HG03521 (cell line): ENCODE results near the gene FAM185A.
"Not testable (repeated sequence)": the region's sequence is repeated elsewhere in the genome, so short reads cannot be mapped to it uniquely, and the experiment has no call there.

Source experiments
- ATAC-seq: cut with Tn5 transposase; IDR thresholded peaks from one replicate; pipeline ENCODE4 v1.9.1; 2021; ENCODE audit warnings: mild to moderate bottlenecking, moderate library complexity; ENCODE audit not compliant: unreplicated experiment

The FAM185A gene

DNA sequence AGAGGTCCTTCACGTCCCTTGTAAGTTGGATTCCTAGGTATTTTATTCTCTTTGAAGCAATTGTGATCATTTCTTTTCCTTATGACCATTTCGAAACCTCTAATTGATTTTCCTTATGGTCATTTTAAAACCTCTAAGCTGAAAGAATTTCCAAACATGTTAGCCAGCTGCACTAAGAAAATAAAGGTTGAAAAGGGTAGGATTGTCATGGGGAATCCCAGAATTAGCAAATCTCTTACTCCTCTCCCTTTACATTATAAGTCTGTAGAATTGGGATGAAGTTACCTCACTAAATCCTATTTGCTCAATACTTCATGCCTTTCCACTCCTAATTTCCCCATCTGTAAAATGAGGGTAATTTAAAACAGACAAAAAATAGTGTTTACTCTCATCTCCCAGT, 79.5 kb downstream of the FAM185A start:
- ATAC-seq, result no peak

DNA sequence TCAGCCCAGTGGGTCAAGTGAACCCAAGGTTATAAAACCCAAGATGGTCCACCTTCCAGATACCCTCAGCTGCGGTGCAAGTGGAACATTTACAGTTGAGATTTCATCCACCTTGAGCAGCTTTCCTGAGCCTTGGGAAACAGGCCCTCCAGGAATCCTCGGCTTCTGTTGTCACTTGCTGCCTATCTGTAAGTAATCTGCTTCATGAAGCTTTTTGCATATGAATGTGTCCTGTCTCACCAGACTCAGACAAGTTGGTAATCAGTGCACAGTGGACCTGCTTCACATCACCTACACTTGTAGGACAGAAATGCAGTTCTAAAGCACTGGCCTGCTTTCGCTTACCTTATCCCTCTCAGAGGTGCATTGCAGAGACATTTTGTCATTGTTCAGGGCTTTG, 80.3 kb downstream of the FAM185A start:
- ATAC-seq, result no peak

DNA sequence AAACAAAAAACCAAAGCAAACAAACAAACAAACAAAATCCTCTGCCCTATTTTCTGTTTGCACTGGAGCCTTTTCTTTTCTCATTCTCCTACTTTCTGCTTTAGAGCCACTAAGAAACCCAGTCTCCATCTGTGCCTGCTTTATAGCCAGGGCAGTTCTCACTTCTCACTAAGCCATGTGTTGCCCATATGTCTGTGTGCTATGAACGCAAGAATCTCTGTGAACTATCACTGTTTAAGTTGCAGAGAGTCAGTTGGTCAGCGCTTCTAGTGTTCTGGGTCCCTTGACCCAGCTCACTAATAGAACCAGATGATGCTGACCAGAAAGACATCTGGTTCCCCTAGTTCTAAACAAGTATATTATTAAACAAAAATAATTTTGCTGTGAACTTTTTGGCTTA, 81.4 kb downstream of the FAM185A start:
- ATAC-seq, result no peak

DNA sequence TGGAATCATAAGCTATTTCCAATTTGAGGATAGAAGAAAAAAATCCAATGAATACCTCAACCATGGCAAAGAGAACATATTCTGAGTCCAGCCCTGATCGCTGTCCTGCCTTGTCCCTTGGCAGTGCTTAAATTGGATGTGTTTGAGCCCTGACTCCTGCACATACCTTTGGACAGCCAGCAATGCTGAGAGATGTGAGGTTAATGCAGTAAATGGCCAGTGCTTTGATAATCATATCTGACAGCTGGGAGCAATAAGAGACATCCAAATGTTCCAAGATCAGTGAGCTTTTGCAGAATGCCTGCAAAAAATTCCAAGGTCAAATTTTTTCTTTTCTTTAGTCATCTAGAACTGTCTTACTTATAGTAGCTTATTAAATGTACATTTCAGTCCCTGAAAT, 83.9 kb downstream of the FAM185A start:
- ATAC-seq, result no peak

DNA sequence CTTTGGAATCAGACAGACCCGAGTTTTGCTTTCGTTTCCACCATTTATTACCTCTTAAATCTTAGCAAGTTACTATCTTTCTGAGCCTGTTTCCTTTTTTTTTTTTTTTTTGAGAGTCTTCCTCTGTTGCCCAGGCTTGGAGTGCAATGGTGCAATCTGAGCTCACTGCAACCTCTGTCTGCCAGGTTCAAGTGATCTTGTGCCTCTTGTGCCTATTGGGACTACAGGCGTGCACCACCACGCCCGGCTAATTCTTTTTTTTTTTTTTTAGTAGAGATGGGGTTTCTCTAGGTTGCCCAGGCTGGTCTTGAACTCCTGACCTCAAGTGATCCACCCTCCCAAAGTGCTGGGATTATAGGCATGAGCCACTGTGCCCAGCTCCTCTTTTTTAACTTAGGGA, 84.5 kb downstream of the FAM185A start:
- ATAC-seq, result no peak

DNA sequence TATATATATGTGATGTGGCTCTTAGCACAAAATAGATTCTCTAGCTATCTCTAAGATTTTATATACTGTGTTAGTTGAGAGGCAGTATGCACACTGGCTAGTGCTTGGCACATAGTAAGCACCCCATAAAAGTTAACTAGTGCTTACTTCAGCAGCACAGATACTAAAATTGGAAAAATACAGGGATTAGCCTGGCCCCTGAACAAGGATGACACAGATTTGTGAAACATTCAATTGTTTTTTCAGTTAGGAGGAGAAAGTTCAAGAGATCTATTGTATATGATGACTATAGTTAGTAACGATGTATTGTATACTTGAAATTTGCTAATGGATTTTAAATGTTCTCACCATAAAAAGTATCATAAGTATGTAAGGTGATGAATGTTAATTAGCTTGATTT, 85.7 kb downstream of the FAM185A start:
- no peak for ATAC-seq

DNA sequence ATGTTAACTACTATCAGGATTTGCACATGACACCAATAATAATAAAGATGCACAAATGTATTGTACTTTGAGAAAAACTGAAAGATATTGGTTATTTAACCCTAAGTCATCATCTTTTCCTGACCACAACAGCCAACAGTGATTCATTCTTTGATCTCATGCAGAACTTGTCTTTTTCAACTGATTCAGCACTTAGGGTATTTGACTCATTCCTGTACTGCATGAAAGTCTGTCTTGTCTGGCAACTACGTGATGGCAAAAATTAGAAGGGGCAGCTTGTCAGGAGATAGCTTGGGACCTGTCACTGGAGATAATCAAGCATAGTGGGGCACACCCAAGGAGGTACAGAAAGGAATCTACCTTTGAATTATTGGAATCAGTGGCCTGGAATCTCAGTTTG, 86.2 kb downstream of the FAM185A start:
- peak; percentile 70 for ATAC-seq

DNA sequence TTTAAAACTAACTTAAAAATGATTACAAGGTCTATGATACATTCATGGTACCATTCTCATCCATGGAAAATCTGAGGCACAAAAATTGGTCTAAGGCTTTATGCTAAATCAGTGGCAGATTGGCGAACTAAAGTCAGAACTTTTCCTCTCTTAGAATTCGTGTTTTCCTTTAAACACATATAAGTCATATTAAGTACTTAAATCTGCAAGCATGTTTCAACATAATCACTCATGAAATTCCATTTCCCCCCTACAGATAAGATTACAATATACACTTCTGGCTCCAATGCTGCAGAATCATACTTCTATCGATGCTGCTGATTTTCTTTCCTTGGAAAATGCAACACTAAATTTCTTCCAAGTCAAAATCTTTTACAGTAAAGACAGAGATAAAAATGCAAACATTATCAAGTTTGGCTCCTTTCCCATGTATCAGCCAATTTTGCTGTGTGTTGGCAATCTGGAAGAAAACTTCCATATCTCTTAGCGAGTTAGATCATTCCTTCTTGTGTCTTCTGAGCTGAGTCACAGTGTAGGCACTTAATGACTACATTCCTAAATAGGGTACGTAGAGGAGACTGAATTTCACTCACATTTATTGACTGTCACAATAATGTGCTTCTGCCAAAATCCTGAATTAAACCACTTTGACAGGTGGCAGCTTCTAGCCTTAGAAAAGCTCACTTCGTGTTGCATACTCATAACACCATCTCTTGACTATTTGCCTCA, 87.6 kb downstream of the FAM185A start:
- no peak for ATAC-seq

DNA sequence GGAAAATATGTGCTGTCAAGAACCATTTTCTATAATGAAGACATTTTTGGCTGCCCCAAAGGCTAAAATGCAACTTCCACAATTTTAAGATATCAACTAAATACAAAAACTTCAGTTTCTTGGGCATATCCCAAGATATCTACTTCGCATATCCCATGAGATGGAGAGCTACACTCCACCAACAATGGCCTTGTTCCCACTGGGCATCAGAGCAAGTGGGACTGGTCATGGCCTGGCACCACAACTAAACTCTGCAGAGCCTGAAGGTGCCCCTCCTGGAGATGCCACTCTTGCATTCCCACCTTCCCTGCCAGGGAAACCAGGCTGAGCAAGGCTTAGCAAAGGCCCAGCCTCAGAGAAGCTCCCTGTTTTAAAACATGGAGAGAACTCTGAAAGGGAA, 88.2 kb downstream of the FAM185A start:
- ATAC-seq, result no peak

DNA sequence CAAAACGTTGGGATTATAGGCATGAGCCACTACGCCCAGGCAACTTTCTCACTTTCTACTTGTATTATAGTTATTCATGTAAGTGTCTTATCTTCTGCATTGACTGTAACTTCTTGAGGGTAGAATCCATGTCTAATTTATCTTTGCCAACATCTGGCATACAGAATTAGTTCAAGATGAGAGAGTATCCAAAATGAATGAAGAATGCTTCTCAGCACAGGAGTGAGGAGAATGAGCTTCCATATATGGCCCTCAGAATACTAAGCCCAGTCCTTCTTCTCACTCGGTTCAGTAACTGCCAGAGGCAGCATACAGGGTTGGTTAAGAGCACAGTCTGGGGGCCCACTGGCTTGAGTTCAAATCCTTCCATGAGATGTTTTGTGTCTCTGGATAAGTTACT, 89.0 kb downstream of the FAM185A start:
- ATAC-seq, result no peak

DNA sequence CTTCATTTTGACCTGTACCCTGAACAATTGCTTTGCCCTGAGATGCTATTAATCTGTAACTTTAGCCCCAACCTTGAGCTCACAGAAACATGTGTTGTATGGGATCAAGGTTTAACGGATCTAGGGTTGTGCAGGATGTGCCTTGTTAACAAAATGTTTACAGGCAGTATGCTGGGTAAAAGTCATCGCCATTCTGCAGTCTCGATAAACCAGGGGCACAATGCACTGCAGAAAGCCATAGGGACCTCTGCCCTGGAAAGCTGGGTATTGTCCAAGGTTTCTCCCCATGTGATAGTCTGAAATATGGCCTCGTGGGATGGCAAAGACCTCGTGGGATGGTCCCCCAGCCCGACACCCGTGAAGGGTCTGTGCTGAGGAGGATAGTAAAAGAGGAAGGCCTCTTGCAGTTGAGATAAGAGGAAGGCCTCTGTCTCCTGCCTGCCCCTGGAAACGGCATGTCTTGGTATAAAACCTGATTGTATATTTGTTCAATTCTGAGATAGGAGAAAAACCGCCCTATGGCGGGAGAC, 89.8 kb downstream of the FAM185A start:
- ATAC-seq, result not testable (repeated sequence)

DNA sequence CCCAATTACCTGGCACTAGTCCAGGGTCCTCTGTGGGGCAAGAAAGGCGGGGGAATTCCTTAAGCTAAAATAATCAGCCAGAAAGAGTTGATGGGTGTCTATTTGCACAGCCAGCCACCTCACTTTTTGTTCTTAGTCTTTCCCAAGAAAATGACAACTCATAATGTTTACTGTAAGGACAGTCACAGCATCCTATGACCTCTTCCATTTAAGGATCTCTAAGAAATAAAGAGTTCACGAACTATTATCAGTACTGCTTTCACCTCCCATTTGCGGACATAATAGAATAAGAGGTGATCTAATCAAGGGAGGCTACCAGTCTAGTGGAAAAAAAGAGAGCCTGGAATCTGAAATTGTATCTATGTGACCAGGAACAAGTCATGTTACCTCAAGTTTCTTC, 91.6 kb downstream of the FAM185A start:
- ATAC-seq, result no peak

DNA sequence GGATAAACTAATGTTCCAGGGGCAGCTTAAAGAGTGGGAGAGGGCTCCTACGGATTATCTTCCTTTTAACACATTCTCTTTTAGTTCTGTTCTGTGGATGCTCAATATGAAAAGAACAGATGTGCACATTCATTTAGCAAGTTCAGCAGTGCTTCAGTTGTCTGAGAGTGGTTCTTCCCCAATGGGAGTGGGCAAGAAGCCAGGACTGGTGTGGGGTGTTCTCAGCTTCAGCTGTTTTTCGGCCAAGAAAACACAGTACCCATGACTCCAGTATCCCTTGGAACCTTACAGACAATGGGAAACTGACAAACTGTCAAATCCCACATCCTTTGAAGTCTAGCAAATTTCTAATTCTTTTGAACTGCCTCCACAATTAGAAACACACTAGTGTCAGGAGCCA, 92.5 kb downstream of the FAM185A start:
- no peak for ATAC-seq

DNA sequence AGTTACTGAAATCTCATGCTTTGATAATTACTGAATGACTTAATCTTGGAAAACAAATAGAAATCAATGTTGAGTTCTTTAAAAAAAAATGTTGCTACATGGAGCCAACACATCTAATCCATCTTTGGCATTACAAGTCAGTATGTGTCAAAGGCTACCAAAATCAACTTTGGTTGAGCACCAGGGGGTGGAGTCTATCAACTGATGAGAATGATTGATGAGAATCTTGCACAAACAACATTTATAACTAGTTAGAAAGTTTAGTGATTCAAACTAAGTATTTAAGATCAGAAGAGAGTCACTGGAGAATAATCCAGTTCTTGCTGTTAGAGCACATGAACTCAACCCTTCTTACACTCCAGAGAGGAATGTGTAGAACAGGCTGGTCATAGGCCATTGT, 93.5 kb downstream of the FAM185A start:
- ATAC-seq, result no peak

DNA sequence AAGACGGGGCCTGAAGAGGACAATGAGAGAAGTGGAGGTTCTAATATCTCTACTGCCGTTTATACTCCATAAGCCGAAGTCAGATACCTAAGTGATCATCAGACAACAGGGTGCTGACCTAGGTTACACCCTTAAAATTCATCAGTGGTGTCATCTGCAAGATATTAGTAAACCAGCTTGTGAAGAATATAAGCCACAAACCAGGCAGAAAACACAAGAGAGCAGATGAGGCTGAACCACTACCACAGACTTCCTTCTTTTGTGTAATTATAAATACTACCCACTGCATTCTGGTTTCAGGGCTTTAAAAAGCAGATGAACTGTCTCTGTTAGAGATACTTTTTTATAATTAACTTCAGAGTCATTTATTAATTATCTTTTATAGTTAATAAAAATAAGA, 95.1 kb downstream of the FAM185A start:
- peak; percentile 75 for ATAC-seq

DNA sequence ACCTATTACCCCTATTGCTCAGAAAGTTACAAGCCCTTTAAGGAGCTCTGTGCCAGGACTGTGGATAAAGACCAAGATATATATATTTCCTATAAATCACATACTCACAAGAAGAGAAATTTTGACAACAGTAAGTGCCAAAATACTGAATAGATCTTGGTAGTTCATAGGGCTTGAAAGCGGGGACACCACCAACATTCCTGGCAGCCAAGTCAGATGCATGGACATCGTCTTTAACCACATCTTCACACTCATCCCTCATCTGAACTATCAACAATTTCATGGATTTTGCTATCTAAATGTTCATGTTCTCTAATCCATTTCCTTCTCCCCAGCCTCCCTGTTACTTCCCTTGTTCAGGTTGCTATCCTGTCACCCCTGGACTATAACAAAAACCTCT, 96.5 kb downstream of the FAM185A start:
- no peak for ATAC-seq

DNA sequence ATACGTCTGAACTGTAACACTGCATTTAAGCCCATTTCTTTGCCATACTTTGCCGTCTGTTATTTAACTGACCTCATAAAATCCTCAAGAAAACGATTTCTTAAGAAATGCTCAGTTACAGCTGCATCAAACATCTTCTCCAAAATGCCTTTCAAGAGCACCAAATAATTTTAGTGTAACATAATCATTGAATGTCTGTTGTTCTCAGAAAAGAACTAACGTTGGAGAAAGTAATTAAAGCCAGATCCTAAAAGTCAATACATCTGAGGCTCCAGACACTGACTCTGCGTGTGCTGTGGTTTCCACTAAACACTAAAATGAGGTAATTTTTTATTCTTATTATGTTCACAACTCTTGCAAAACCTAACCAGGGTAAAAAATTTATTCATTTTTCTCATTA, 100.3 kb downstream of the FAM185A start:
- ATAC-seq, result no peak

DNA sequence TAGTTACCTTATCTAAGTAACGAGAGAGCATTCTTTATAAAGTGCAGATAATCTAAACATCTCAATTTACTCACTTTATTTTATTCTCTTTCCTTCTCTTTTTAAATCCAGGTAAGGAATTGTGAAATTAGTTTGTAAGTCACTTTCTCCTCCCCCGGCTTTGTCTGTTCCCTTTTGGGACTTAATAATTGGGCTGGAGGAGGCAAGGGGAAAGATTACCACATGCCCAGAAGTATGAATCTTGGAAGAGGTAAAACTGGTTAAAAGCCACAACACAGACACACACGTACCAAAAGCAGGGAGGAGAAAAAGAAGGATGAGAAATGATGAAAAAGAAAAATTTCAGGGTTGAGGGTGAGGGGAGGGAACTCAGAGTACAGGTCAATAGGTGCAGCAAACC, 100.7 kb downstream of the FAM185A start:
- ATAC-seq, result no peak

DNA sequence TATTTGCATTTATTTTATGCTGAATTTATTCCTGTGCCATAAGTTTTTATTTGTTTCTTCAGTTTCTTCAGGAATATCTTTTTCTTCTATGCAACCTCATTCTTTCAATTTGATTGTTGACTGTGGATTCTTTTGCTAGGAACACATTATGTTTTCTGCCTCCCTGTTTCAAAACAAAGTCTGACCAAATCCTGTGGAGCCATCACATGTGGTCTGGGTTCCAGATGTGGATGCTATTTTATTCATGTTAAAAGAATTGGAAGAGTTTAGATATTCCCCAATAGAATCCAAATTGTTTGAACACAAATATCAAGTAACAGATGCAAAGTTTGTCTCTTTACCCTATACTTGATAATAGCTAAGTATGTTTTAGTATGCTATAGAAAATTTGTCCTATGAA, 107.2 kb downstream of the FAM185A start:
- ATAC-seq, result no peak
